H1 (cell line): Measurements from ENCODE around the gene HADHA. TPM values are rescaled to one million over a fixed set of nuclear protein-coding genes. Genes with fewer than 3 reads are reported as not detected.

Experiments used
- CHD2 ChIP-seq: IDR thresholded peaks from 2 replicates; pipeline ENCODE4 v1.6.1; 2012; ENCODE audit warnings: low read length, improper control_type of control experiment
- CHD7 ChIP-seq: fragments of 300-600 bp; sonication (generic); IDR thresholded peaks from 2 replicates; pipeline ENCODE4 v1.7.1; 2012; ENCODE audit warnings: low read length, moderate library complexity, mild to moderate bottlenecking, inconsistent platforms; ENCODE audit not compliant: insufficient replicate concordance
- polyA plus RNA-seq, 7 experiments: library from polyadenylated mRNA; depleted of rRNA in 3 of 7; stranded (reverse) in 5 of 7; unstranded in 2 of 7; fragments of >200 nt in 5 of 7; fragments of 200-250 nt in 2 of 7; gene quantifications; 1 replicate in 5 of 7; 2 replicates in 1 of 7; 4 replicates in 1 of 7; pipeline versions ENCODE4 v1.2.1 to v1.2.3, GENCODE V29; 2011 to 2013; ENCODE audit warnings: missing spikeins in 2 of 7, mixed read lengths in 2 of 7
- total RNA-seq: library from RNA; stranded (reverse); fragmentation: NEBNext Ultra II Directional; extraction: Animal tissue kit (Norgen Biotek cat#: 25700); gene quantifications from 2 replicates; pipeline ENCODE4 v1.2.1, GENCODE V29; 2021

The HADHA gene
- total and polyA plus RNA-seq, 2 of the 8 experiments (the other 6 are each of a cell fraction or from before 2014, with no cell fraction given), result 64.6 to 131 TPM

- TF ChIP-seq CHD2 (no peak), CHD7 (no peak)
Observed at GRCh38 chr2:26292646-26293045, 48.2 kb upstream of the HADHA start (continued).
